HCT116 (cell line): ENCODE measurements around the gene AGAP1. TPM values are rescaled to one million over a fixed set of nuclear protein-coding genes. Genes with fewer than 3 reads are reported as not detected.
A peak's percentile ranks its signal among the peaks of the same experiment; 100 is the strongest.

Source experiments
- ATAC-seq: fragments of 200-7000 bp; cut with Tn5 transposase; 2 replicates; pipeline ENCODE4 v1.9.1; 2020; ENCODE audit warnings: mild to moderate bottlenecking, moderate library complexity
- BruUV-seq: library from RNA; stranded (reverse); fragments of 400-500 nt; replicated peaks from 2 replicates; lab custom pipeline; 2021; lab: Mats Ljungman, UMichigan
- CTCF ChIA-PET: fragments of 300-600 bp; sonication (Branson Sonifier 250); formaldehyde crosslinking; loops from one replicate; lab custom pipeline; 2021; ENCODE audit warnings: antibody characterized with exemption; lab: Charles Lee
- POLR2A ChIA-PET: fragments of 300-600, 350-600 bp; sonication (Branson Sonifier 250); formaldehyde crosslinking; loops from one replicate; lab custom pipeline; 2021; ENCODE audit warnings: antibody characterized with exemption; lab: Charles Lee
- RAD21 ChIA-PET, 2 experiments: fragments of 300-600 bp; sonication (Branson Sonifier 250); formaldehyde crosslinking; loops; one replicate each; lab custom pipeline; 2023; ENCODE audit warnings: low total read pairs in 2 of 2; ENCODE audit not compliant: uncharacterized antibody in 2 of 2, unreplicated experiment in 2 of 2, low non-redundant PET in 1 of 2; lab: Charles Lee
- DNase-seq: peaks from one replicate; pipeline ENCODE4 v3.0.0-alpha.2; 2010; ENCODE audit warnings: low read depth, low spot score
- H2AFZ ChIP-seq: fragments of 200-600 bp; shearing (Covaris generic), sonication (generic); 2 replicates; pipeline ENCODE4 v1.6.1; 2017; ENCODE audit warnings: low read depth, mixed run types, mixed read lengths, antibody characterized with exemption, low read length; ENCODE audit not compliant: poor library complexity, severe bottlenecking
- H3K27ac ChIP-seq: 2 replicates; pipeline ENCODE4 v1.5.1; 2012; ENCODE audit warnings: low read depth, low read length
- H3K27me3 ChIP-seq: fragments of 200-600 bp; sonication (generic); 2 replicates; pipeline ENCODE4 v1.6.1; 2016; ENCODE audit warnings: mixed run types, low read length, mixed read lengths; ENCODE audit not compliant: insufficient read depth
- H3K36me3 ChIP-seq, 2 experiments: fragments of 200-500 bp in 1 of 2; fragments of 200-600 bp in 1 of 2; sonication (Bioruptor generic) in 1 of 2; sonication (generic) in 1 of 2; 2 replicates each; pipeline versions ENCODE4 v1.5.1 to v1.6.1; 2014 to 2016; ENCODE audit warnings: low read length in 2 of 2, inconsistent platforms in 1 of 2, mixed read lengths in 1 of 2, mixed run types in 1 of 2; ENCODE audit not compliant: insufficient read depth in 2 of 2, control insufficient read depth in 1 of 2
- H3K4me1 ChIP-seq, 2 experiments: fragments of 200-600 bp in 1 of 2; sonication (generic) in 1 of 2; 2 replicates each; pipeline versions ENCODE4 v1.5.1 to v1.6.1; 2012 to 2017; ENCODE audit warnings: low read length in 2 of 2, inconsistent platforms in 1 of 2, mild to moderate bottlenecking in 1 of 2, mixed read lengths in 1 of 2, mixed run types in 1 of 2, moderate library complexity in 1 of 2; ENCODE audit not compliant: insufficient read depth in 2 of 2, control insufficient read depth in 1 of 2
- H3K4me2 ChIP-seq: fragments of 200-600 bp; sonication (generic); 2 replicates; pipeline ENCODE4 v1.6.1; 2017; ENCODE audit warnings: mixed run types, low read length, mixed read lengths
- H3K4me3 ChIP-seq, 2 experiments: fragments of 200-600 bp in 1 of 2; sonication (generic) in 1 of 2; replicated peaks in 1 of 2; 2 replicates each; pipeline ENCODE4 v1.5.1; 2011 to 2016; ENCODE audit warnings: low read length in 2 of 2, control low read depth in 1 of 2, low read depth in 1 of 2, mild to moderate bottlenecking in 1 of 2, mixed read lengths in 1 of 2, mixed run types in 1 of 2
- H3K79me2 ChIP-seq: fragments of 200-600 bp; sonication (generic); 2 replicates; pipeline ENCODE4 v1.6.1; 2017; ENCODE audit warnings: mild to moderate bottlenecking, mixed run types, low read length, moderate library complexity, mixed read lengths; ENCODE audit not compliant: insufficient read depth
- H3K9ac ChIP-seq: fragments of 200-600 bp; sonication (generic); 2 replicates; pipeline ENCODE4 v1.6.1; 2016; ENCODE audit warnings: low read length, mixed read lengths
- H3K9me2 ChIP-seq: fragments of 200-600 bp; sonication (generic), shearing (Covaris generic); 2 replicates; pipeline ENCODE4 v1.6.1; 2017; ENCODE audit warnings: mixed run types, mild to moderate bottlenecking, moderate library complexity; ENCODE audit not compliant: insufficient read depth
- H3K9me3 ChIP-seq, 2 experiments: fragments of 200-500 bp in 1 of 2; fragments of 200-600 bp in 1 of 2; sonication (Bioruptor generic) in 1 of 2; sonication (generic) in 1 of 2; 2 replicates each; pipeline ENCODE4 v1.6.1; 2014 to 2017; ENCODE audit warnings: low read length in 2 of 2, mixed read lengths in 2 of 2, inconsistent platforms in 1 of 2, low read depth in 1 of 2, mild to moderate bottlenecking in 1 of 2, mixed run types in 1 of 2, moderate library complexity in 1 of 2; ENCODE audit not compliant: control insufficient read depth in 1 of 2, insufficient read depth in 1 of 2
- H4K20me1 ChIP-seq: fragments of 200-600 bp; sonication (generic), shearing (Covaris generic); 2 replicates; pipeline ENCODE4 v1.6.1; 2017; ENCODE audit warnings: mixed run types, mild to moderate bottlenecking, moderate library complexity; ENCODE audit not compliant: insufficient read depth
- CEBPB ChIP-seq: IDR thresholded peaks from 2 replicates; pipeline ENCODE4 v1.6.1; 2012; ENCODE audit warnings: low read depth
- CTCF ChIP-seq, 3 experiments: fragments of 200-600 bp in 1 of 3; sonication (generic) in 1 of 3; IDR thresholded peaks in 2 of 3; conservative IDR thresholded peaks in 1 of 3; 2 replicates each; pipeline ENCODE4 v1.5.1; 2012 to 2017; ENCODE audit warnings: low read depth in 2 of 3, low read length in 2 of 3, antibody characterized with exemption in 1 of 3, borderline replicate concordance in 1 of 3, control low read depth in 1 of 3, mild to moderate bottlenecking in 1 of 3, mixed read lengths in 1 of 3, mixed run types in 1 of 3, moderate library complexity in 1 of 3; ENCODE audit not compliant: insufficient read depth in 1 of 3
- ELF1 ChIP-seq: IDR thresholded peaks from 2 replicates; pipeline ENCODE4 v1.6.1; 2012; ENCODE audit warnings: low read depth, borderline replicate concordance
- EZH2 ChIP-seq: fragments of 200-600 bp; sonication (generic); IDR thresholded peaks from 2 replicates; pipeline ENCODE4 v1.6.1; 2017; ENCODE audit warnings: antibody characterized with exemption, mixed run types
- FOSL1 ChIP-seq: IDR thresholded peaks from 2 replicates; pipeline ENCODE4 v1.6.1; 2012; ENCODE audit warnings: low read depth
- MAX ChIP-seq: IDR thresholded peaks from 2 replicates; pipeline ENCODE4 v1.6.1; 2012
- POLR2A ChIP-seq: IDR thresholded peaks from 2 replicates; pipeline ENCODE4 v1.7.0; 2011; ENCODE audit warnings: borderline replicate concordance; ENCODE audit not compliant: insufficient read depth, insufficient read length; ENCODE audit errors: extremely low read depth
- POLR2AphosphoS5 ChIP-seq: IDR thresholded peaks from 2 replicates; pipeline ENCODE4 v1.6.1; 2011; ENCODE audit warnings: mild to moderate bottlenecking, low read depth, low read length, moderate library complexity
- RAD21 ChIP-seq: IDR thresholded peaks from 2 replicates; pipeline ENCODE4 v1.6.1; 2012; ENCODE audit warnings: low read depth, mild to moderate bottlenecking
- SIN3A ChIP-seq: IDR thresholded peaks from 2 replicates; pipeline ENCODE4 v1.6.1; 2012; ENCODE audit warnings: low read depth
- SP1 ChIP-seq: IDR thresholded peaks from 2 replicates; pipeline ENCODE4 v1.6.1; 2012; ENCODE audit warnings: low read depth
- TCF7L2 ChIP-seq: IDR thresholded peaks from 2 replicates; pipeline ENCODE4 v1.7.0; 2011; ENCODE audit warnings: borderline replicate concordance, inconsistent platforms; ENCODE audit not compliant: insufficient read depth, insufficient read length; ENCODE audit errors: extremely low read depth
- YY1 ChIP-seq: IDR thresholded peaks from 2 replicates; pipeline ENCODE4 v1.6.1; 2011; ENCODE audit warnings: low read length, low read depth, moderate library complexity, mild to moderate bottlenecking; ENCODE audit not compliant: insufficient replicate concordance; ENCODE audit errors: extremely low read depth
- ZFX ChIP-seq: fragments of 450-650 bp; IDR thresholded peaks from 2 replicates; pipeline ENCODE4 v1.6.1; 2017
- intact Hi-C: fragments of 100-400 bp; cut with micrococcal nuclease; formaldehyde crosslinking; loops from 2 replicates; pipeline ENCODE4 v1.10.0; 2022
- total RNA-seq: library from RNA; stranded (reverse); gene quantifications from one replicate; pipeline ENCODE4 v1.2.1, GENCODE V29; 2021; ENCODE audit not compliant: unreplicated experiment

The AGAP1 gene
- total RNA-seq, 1 experiment from 2014 or later = 43.8 TPM

DNA sequence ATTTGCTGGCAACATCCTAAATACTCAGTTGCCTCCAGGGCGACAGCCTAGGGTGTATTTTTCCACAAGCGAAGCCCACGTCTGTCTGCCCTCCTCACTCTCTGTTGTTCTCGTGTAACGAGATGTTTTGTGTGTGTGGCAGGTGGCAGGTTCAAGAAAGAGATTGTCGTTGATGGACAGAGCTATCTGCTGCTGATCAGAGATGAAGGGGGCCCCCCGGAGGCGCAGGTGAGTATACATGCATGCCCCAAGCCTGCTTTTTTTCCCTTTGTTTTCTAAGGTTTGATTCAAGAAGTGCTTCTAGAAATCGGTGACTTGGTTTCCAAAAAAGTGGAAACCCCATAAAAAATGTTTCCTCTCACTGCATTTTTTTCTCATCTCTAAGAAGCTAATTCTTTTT is 247.0 kb downstream of the AGAP1 start:
- H3K27ac ChIP-seq = no peak overlapping the region
- H3K4me3 ChIP-seq = no peak overlapping the region
- TF ChIP-seq POLR2A = no peak
- peak; percentile 82 for TF ChIP-seq RAD21
- TF ChIP-seq ZFX = no peak
- TF ChIP-seq CTCF (IDR thresholded peaks at IDR 0.05 in 2 of 3, conservative IDR thresholded peaks at IDR 0.05 in 1 of 3; ENCODE audit: borderline replicate concordance in 1 of 3, insufficient read depth in 1 of 3, low read depth in 2 of 3, low read length in 2 of 3) = peak; percentile 52 to 64 (median 58); a peak in 5 of 6 replicates
- H3K27me3 ChIP-seq = no peaks in the 10 kb centered on the region
- ChIA-PET CTCF (interaction anchor here (0.6 to 1.4 kb wide), 5 partner anchors 25 to 624 kb away, joined by 3 to 5 read pairs (median 3); no protein-coding TSS in a partner anchor), POLR2A (no interaction called here), RAD21 (interaction anchor here in 1 of 2 experiments (0.5 kb wide), 1 partner anchor 57 kb away, joined by 3 read pairs; no protein-coding TSS in a partner anchor)
- no peaks in the 10 kb centered on the region for H4K20me1 ChIP-seq
- no peak overlapping the region for H3K4me2 ChIP-seq
- ATAC-seq (peak; percentile 87), DNase-seq (no peak)
- no peaks in the 10 kb centered on the region for H3K9me2 ChIP-seq
- intact Hi-C loops = loop anchor here (10.0 kb wide), 3 partner anchors 66 to 1186 kb away; no protein-coding TSS in a partner anchor
- H3K36me3 ChIP-seq = peaks cover 0 to 5% of the 10 kb centered on the region in 2 experiments; a peak in 1 of 4 replicates
- peaks cover 0 to 7% of the 10 kb centered on the region in 2 experiments; a peak in 2 of 4 replicates for H3K4me1 ChIP-seq
- no peaks in the 10 kb centered on the region for H3K9me3 ChIP-seq
- no peak overlapping the region for H2AFZ ChIP-seq
- H3K79me2 ChIP-seq = peaks cover 7% of the 10 kb centered on the region; the same call in 1 of the 2 replicates
- BruUV-seq = no TSS peak
- no peak overlapping the region for H3K9ac ChIP-seq

- H3K9me2 ChIP-seq = no peaks in the 10 kb centered on the region
- peaks cover 0 to 5% of the 10 kb centered on the region in 2 experiments; a peak in 1 of 4 replicates for H3K36me3 ChIP-seq
- no peak for DNase-seq
- peaks cover 9% of the 10 kb centered on the region; the same call in 1 of the 2 replicates for H3K79me2 ChIP-seq
- H3K27me3 ChIP-seq = no peaks in the 10 kb centered on the region
- ChIA-PET CTCF (no interaction called here), RAD21 (no interaction called here), POLR2A (no interaction called here)
- H3K4me1 ChIP-seq = peaks cover 0 to 11% of the 10 kb centered on the region in 2 experiments; a peak in 2 of 4 replicates
- TF ChIP-seq TCF7L2 = no peak
- no peak for TF ChIP-seq CEBPB
- TF ChIP-seq SIN3A = no peak
- no peak for TF ChIP-seq RAD21
- TF ChIP-seq ZFX = no peak
- no peak for TF ChIP-seq FOSL1
- no peak for TF ChIP-seq POLR2AphosphoS5
- no peak for TF ChIP-seq SP1
- no peak for TF ChIP-seq YY1
- no peak for TF ChIP-seq ELF1
- no peak for TF ChIP-seq EZH2
- TF ChIP-seq MAX = no peak
- no TSS peak for BruUV-seq
- H3K27ac ChIP-seq = no peak overlapping the region
- intact Hi-C loops = loop anchor here (10.0 kb wide), 3 partner anchors 69 to 1189 kb away; no protein-coding TSS in a partner anchor
- H3K4me2 ChIP-seq = no peak overlapping the region
- no peak for ATAC-seq
- no peaks in the 10 kb centered on the region for H4K20me1 ChIP-seq
- H3K4me3 ChIP-seq = no peak overlapping the region
- H2AFZ ChIP-seq = no peak overlapping the region
- no peaks in the 10 kb centered on the region for H3K9me3 ChIP-seq
- H3K9ac ChIP-seq = no peak overlapping the region
Measured at GRCh38 chr2:235744161-235744560, 250.3 kb downstream of the AGAP1 start.
